Activated T-cell treated with anti-CD3 and anti-CD28 coated beads, Interleukin-2, amount 50 U/mL, for 72 hours (primary cell): ENCODE measurements around the gene ZBTB45. TPM values are rescaled to one million over a fixed set of nuclear protein-coding genes. Genes with fewer than 3 reads are reported as not detected.

Source experiments
- ATAC-seq, 2 donors: fragments of 150-1000 bp; cut with Tn5 transposase; replicated peaks in 1 of 2; 2 replicates each; pipeline ENCODE4 v1.10.0; 2021; ENCODE audit warnings: moderate library complexity in 2 of 2, mild to moderate bottlenecking in 1 of 2
- DNase-seq, 2 donors: peaks; one replicate each; pipeline ENCODE4 v3.0.0; 2021 to 2022; ENCODE audit warnings: mixed read lengths in 1 of 2
- H3K27ac Mint-ChIP-seq: one replicate; pipeline ENCODE4 v1.8.0; 2022; ENCODE audit warnings: mild to moderate bottlenecking, moderate library complexity, mixed read lengths
- H3K27me3 Mint-ChIP-seq: one replicate; pipeline ENCODE4 v1.8.0; 2022; ENCODE audit warnings: low read depth, mixed read lengths
- H3K36me3 Mint-ChIP-seq, 2 donors: one replicate each; pipeline ENCODE4 v1.8.0; 2022; ENCODE audit warnings: mixed read lengths in 2 of 2, mild to moderate bottlenecking in 1 of 2; ENCODE audit not compliant: insufficient read depth in 2 of 2
- H3K4me1 Mint-ChIP-seq: one replicate; pipeline ENCODE4 v1.8.0; 2022; ENCODE audit warnings: low read depth, mixed read lengths
- H3K4me3 Mint-ChIP-seq, 2 donors: one replicate each; pipeline ENCODE4 v1.8.0; 2022; ENCODE audit warnings: mild to moderate bottlenecking in 2 of 2, mixed read lengths in 2 of 2, moderate library complexity in 2 of 2
- H3K9me3 Mint-ChIP-seq, 2 donors: one replicate each; pipeline ENCODE4 v1.8.0; 2022; ENCODE audit warnings: mixed read lengths in 2 of 2
- total RNA-seq, 2 donors: library from RNA; stranded (reverse); gene quantifications; one replicate each; pipeline ENCODE4 v1.2.3, GENCODE V29; 2022

Gene ZBTB45
- total RNA-seq, 2 donors from 2014 or later: 10.8 to 12.1 TPM

DNA sequence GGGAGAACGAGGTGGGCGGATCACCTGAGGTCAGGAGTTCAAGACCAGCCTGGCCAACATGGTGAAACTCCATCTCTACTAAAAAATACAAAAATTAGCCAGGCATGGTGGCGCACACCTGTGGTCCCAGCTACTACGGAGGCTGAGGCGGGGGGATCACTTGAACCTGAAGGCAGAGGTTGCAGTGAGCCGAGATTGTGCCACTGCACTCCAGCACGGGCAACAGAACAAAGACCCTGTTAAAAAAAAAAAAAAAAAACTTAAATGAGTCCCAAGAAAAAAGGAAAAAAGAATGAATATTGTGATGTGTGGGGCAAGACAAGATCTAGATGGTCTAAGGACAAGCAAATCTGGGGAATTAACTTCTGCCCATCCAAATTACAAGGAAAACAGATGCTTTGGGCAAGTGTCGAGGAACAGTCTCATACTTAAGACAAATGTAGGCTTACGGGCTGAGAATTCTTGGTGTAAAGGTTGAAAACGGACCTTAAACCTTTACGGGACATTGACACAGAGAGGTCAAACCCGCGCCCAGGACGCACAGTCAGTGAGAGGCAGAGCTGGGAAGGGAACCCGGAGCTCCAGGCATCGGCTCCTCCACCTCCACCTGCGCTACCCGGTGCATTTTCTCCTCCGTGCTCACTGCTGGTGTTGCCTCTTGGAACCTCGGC lies 53.4 kb downstream of the ZBTB45 start:
- H3K9me3 Mint-ChIP-seq: no peaks in the 10 kb centered on the region
- H3K4me3 Mint-ChIP-seq: peak overlapping the region; percentile 88
- no peaks in the 10 kb centered on the region for H3K36me3 Mint-ChIP-seq
- ATAC-seq: peak; percentile 18 to 21
- no peak overlapping the region for H3K27ac Mint-ChIP-seq
- DNase-seq: no peak
- H3K27me3 Mint-ChIP-seq: no peaks in the 10 kb centered on the region
- peaks cover 27% of the 10 kb centered on the region for H3K4me1 Mint-ChIP-seq

Other genes starting within 250 kb of the ZBTB45 start
- gene ZNF8, start 240.9 kb downstream of the ZBTB45 start, total RNA-seq: 1 to 10 TPM; 5.6 to 6.9 TPM
- 10 to 100 TPM; 70.8 to 73.5 TPM for gene ERVK3-1, start 214.4 kb downstream of the ZBTB45 start, total RNA-seq
- gene ZSCAN22, start 192.8 kb downstream of the ZBTB45 start, total RNA-seq: 1 to 10 TPM; 4.0 to 5.0 TPM
- gene A1BG, start 166.3 kb downstream of the ZBTB45 start, total RNA-seq: 10 to 100 TPM; 25.4 to 33.2 TPM
- gene ZNF497, start 157.1 kb downstream of the ZBTB45 start, total RNA-seq: 1 to 10 TPM; 1.5 to 2.4 TPM
- gene ZNF837, start 138.8 kb downstream of the ZBTB45 start, total RNA-seq: 1 to 10 TPM; 2.3 to 3.0 TPM
- gene RPS5, start 132.5 kb downstream of the ZBTB45 start, total RNA-seq: 1,000 to 10,000 TPM; 1,499 to 1,539 TPM
- gene RNF225, start 124.2 kb downstream of the ZBTB45 start, total RNA-seq: 1 to 10 TPM in 1 of 2 donors, under 1 TPM in 1; 0.58 to 1.5 TPM
- gene ZNF584, start 111.2 kb downstream of the ZBTB45 start, total RNA-seq: 10 to 100 TPM in 1 of 2 donors, 1 to 10 TPM in 1; 7.5 to 10.4 TPM
- gene ZNF132, start 79.7 kb downstream of the ZBTB45 start, total RNA-seq: 1 to 10 TPM; 2.6 to 3.5 TPM
- 1 to 10 TPM; 7.7 TPM for gene ZNF324B, start 68.2 kb downstream of the ZBTB45 start, total RNA-seq
- gene ZNF324, start 52.7 kb downstream of the ZBTB45 start, total RNA-seq: 1 to 10 TPM; 8.2 to 8.4 TPM
- gene ZNF446, start 43.5 kb downstream of the ZBTB45 start, total RNA-seq: 1 to 10 TPM; 8.5 TPM
- 10 to 100 TPM; 12.8 to 17.7 TPM for gene SLC27A5, start 7.8 kb downstream of the ZBTB45 start, total RNA-seq
- gene TRIM28, start 24.3 kb upstream of the ZBTB45 start, total RNA-seq: 100 to 1,000 TPM; 351 to 473 TPM
- gene CHMP2A, start 35.3 kb upstream of the ZBTB45 start, total RNA-seq: 10 to 100 TPM; 80.3 to 91.8 TPM
- gene UBE2M, start 38.8 kb upstream of the ZBTB45 start, total RNA-seq: 100 to 1,000 TPM; 116 to 122 TPM
- gene MZF1, start 53.5 kb upstream of the ZBTB45 start, total RNA-seq: 10 to 100 TPM; 15.0 to 18.6 TPM